ENCODE results near the gene MYO15A.

The MYO15A gene

GRCh38 chr17:18224387-18225120 lies 116.0 kb downstream of the MYO15A start:
- no peak for DNase-seq

- DNase-seq = peak; percentile 78
These were observed 116.6 kb downstream of the MYO15A start, which contains the start of gene LLGL1 for GRCh38 chr17:18225121-18225641. TSS of gene LLGL1 (plus strand) at chr17:18225635. CDS start at chr17:18225683, 48 bp downstream.

- DNase-seq = no peak
These were observed 117.2 kb downstream of the MYO15A start for GRCh38 chr17:18225642-18226283.

- no peak for DNase-seq
These were observed 117.9 kb downstream of the MYO15A start for GRCh38 chr17:18226284-18226945.

- DNase-seq = no peak
These were observed 119.1 kb downstream of the MYO15A start for GRCh38 chr17:18227635-18228034.

GRCh38 chr17:18228176-18228682 lies 119.7 kb downstream of the MYO15A start:
- DNase-seq = no peak

- DNase-seq = no peak
These were observed 120.7 kb downstream of the MYO15A start for GRCh38 chr17:18229254-18229653.

Data from NCI-H1436 treated with DMSO at 0.1 percent for 48 hours (cell line).